Natural killer cell (primary cell): ENCODE data around the gene NOD1. TPM values are rescaled to one million over a fixed set of nuclear protein-coding genes. Genes with fewer than 3 reads are reported as not detected.
A peak's percentile ranks its signal among the peaks of the same experiment; 100 is the strongest.

ENCODE experiments used
- ATAC-seq, 3 donors: fragments of 150-1000 bp in 2 of 3; fragments of 200-7000 bp in 1 of 3; cut with Tn5 transposase; 1 replicate in 1 of 3; 2 replicates in 2 of 3; pipeline ENCODE4 v1.10.0; 2021; ENCODE audit warnings: mild to moderate bottlenecking in 2 of 3, moderate library complexity in 2 of 3
- DNase-seq, 2 donors: peaks; one replicate each; pipeline versions ENCODE4 v3.0.0 to v3.0.0-alpha.2; 2013 to 2021; ENCODE audit warnings: mixed read lengths in 1 of 2
- H3K27ac ChIP-seq: one replicate; pipeline ENCODE4 v1.5.1; 2013; ENCODE audit warnings: mild to moderate bottlenecking, low read length
- H3K27me3 ChIP-seq: one replicate; pipeline ENCODE4 v1.6.1; 2013; ENCODE audit warnings: low read length; ENCODE audit not compliant: control insufficient read depth, insufficient read depth
- H3K36me3 ChIP-seq: one replicate; pipeline ENCODE4 v1.6.1; 2013; ENCODE audit warnings: low read length; ENCODE audit not compliant: control insufficient read depth, insufficient read depth
- H3K4me1 ChIP-seq: one replicate; pipeline ENCODE4 v1.6.1; 2013; ENCODE audit warnings: low read length; ENCODE audit not compliant: control insufficient read depth, insufficient read depth
- H3K4me3 ChIP-seq: one replicate; pipeline ENCODE4 v1.5.1; 2013; ENCODE audit warnings: low read length
- H3K9me3 ChIP-seq: one replicate; pipeline ENCODE4 v1.6.1; 2013; ENCODE audit warnings: low read length; ENCODE audit not compliant: control insufficient read depth, insufficient read depth
- H3K27ac Mint-ChIP-seq, 2 donors: one replicate each; pipeline ENCODE4 v1.8.0; 2022; ENCODE audit warnings: mild to moderate bottlenecking in 2 of 2, mixed read lengths in 2 of 2, moderate library complexity in 1 of 2
- H3K27me3 Mint-ChIP-seq, 2 donors: one replicate each; pipeline ENCODE4 v1.8.0; 2022; ENCODE audit warnings: low read depth in 2 of 2, mixed read lengths in 2 of 2
- H3K36me3 Mint-ChIP-seq: one replicate; pipeline ENCODE4 v1.8.0; 2022; ENCODE audit warnings: mixed read lengths
- H3K4me1 Mint-ChIP-seq, 2 donors: one replicate each; pipeline ENCODE4 v1.8.0; 2022; ENCODE audit warnings: mixed read lengths in 2 of 2
- H3K4me3 Mint-ChIP-seq: one replicate; pipeline ENCODE4 v1.8.0; 2022; ENCODE audit warnings: mild to moderate bottlenecking, moderate library complexity, mixed read lengths
- H3K9me3 Mint-ChIP-seq, 2 donors: one replicate each; pipeline ENCODE4 v1.8.0; 2022; ENCODE audit warnings: mixed read lengths in 2 of 2
- CTCF ChIP-seq: fragments of 200-600 bp; IDR thresholded peaks from one replicate; pipeline ENCODE4 v1.8.0; 2022; ENCODE audit warnings: antibody characterized with exemption
- WGBS: methylation state at CpG from one replicate; pipeline ENCODE4 v1.1.7; 2013; ENCODE audit warnings: missing lambda C conversion rate; ENCODE audit not compliant: insufficient coverage; 5-methylcytosine and 5-hydroxymethylcytosine counted together
- intact Hi-C: fragments of 100-400 bp; cut with micrococcal nuclease; formaldehyde crosslinking; loops from one replicate; pipeline ENCODE4 v1.14.2; 2022
- total RNA-seq, 4 donors: library from RNA; stranded (reverse); fragments of 120-200 nt in 1 of 4; gene quantifications; one replicate each; pipeline versions ENCODE4 v1.2.3 to v1.2.4, GENCODE V29; 2013 to 2022

The NOD1 gene
- total RNA-seq, 3 donors from 2014 or later (not counting 1 experiment from before 2014, with no cell fraction given) = 28.2 to 32.4 (median 31.2) TPM

- H3K27ac Mint-ChIP-seq = peak overlapping the region; percentile 26 to 31
- intact Hi-C loops = no loop called here
- no peaks in the 10 kb centered on the region for H3K27me3 ChIP-seq
- no peak for TF ChIP-seq CTCF
- no peaks in the 10 kb centered on the region for H3K9me3 ChIP-seq
- ATAC-seq (no peak), DNase-seq (no peak)
- no peak overlapping the region for H3K27ac ChIP-seq
- H3K4me3 Mint-ChIP-seq = no peak overlapping the region
- H3K36me3 ChIP-seq = peaks cover 34% of the 10 kb centered on the region
- peaks cover 23% of the 10 kb centered on the region for H3K36me3 Mint-ChIP-seq
- peaks cover 26% of the 10 kb centered on the region for H3K4me1 ChIP-seq
- WGBS = 97% methylated on average over 6 of the region's 7 CpGs
- H3K4me3 ChIP-seq = no peak overlapping the region
- H3K9me3 Mint-ChIP-seq = no peaks in the 10 kb centered on the region
- H3K27me3 Mint-ChIP-seq = no peaks in the 10 kb centered on the region
- peaks cover 13 to 39% of the 10 kb centered on the region in 2 donors for H3K4me1 Mint-ChIP-seq
Measured at GRCh38 chr7:30428246-30429155, 50.1 kb downstream of the NOD1 start.

GRCh38 chr7:30427296-30428070, 51.1 kb downstream of the NOD1 start:
- Histone ChIP-seq H3K27ac (no peak overlapping the region), H3K4me1 (peaks cover 27% of the 10 kb centered on the region), H3K36me3 (peaks cover 29% of the 10 kb centered on the region), H3K4me3 (no peak overlapping the region), H3K27me3 (no peaks in the 10 kb centered on the region), H3K9me3 (no peaks in the 10 kb centered on the region)
- no peak for ATAC-seq
- 72% methylated on average over 6 of the region's 6 CpGs for WGBS
- TF ChIP-seq CTCF = no peak
- Mint-ChIP-seq H3K27me3 (no peaks in the 10 kb centered on the region), H3K4me1 (peaks cover 21 to 46% of the 10 kb centered on the region in 2 donors), H3K4me3 (no peak overlapping the region), H3K9me3 (no peaks in the 10 kb centered on the region), H3K36me3 (peaks cover 18% of the 10 kb centered on the region), H3K27ac (peak overlapping the region; percentile 26 to 31)
- no peak for DNase-seq
- intact Hi-C loops = no loop called here

- Histone ChIP-seq H3K9me3 (no peaks in the 10 kb centered on the region), H3K27me3 (no peaks in the 10 kb centered on the region), H3K36me3 (peaks cover 22% of the 10 kb centered on the region), H3K4me1 (peaks cover 20% of the 10 kb centered on the region), H3K4me3 (no peak overlapping the region), H3K27ac (no peak overlapping the region)
- H3K9me3 Mint-ChIP-seq = no peaks in the 10 kb centered on the region
- peaks cover 12% of the 10 kb centered on the region for H3K36me3 Mint-ChIP-seq
- ATAC-seq = no peak
- H3K27me3 Mint-ChIP-seq = no peaks in the 10 kb centered on the region
- peaks cover 27 to 39% of the 10 kb centered on the region in 2 donors for H3K4me1 Mint-ChIP-seq
- no peak for TF ChIP-seq CTCF
- WGBS = 79% methylated on average over 4 of the region's 5 CpGs
- intact Hi-C loops = no loop called here
- DNase-seq = no peak
- no peak overlapping the region for H3K4me3 Mint-ChIP-seq
- peak overlapping the region in 1 of 2 donors; percentile 68 for H3K27ac Mint-ChIP-seq
Measured at GRCh38 chr7:30424506-30424905, 54.1 kb downstream of the NOD1 start.
